Endothelial cell (in vitro differentiated cells): Measurements from ENCODE around the gene EPHX1. TPM values are rescaled to one million over a fixed set of nuclear protein-coding genes. Genes with fewer than 3 reads are reported as not detected.
"Not testable (repeated sequence)": the region's sequence is repeated elsewhere in the genome, so short reads cannot be mapped to it uniquely, and the experiment has no call there.

Experiments
- DNase-seq: peaks from one replicate; pipeline ENCODE4 v3.0.0; 2021; ENCODE audit warnings: low spot score
- H3K27ac Mint-ChIP-seq: one replicate; pipeline ENCODE4 v1.8.0; 2021; ENCODE audit warnings: mixed read lengths, inconsistent platforms; ENCODE audit not compliant: unreplicated experiment
- H3K27me3 Mint-ChIP-seq: one replicate; pipeline ENCODE4 v1.8.0; 2021; ENCODE audit warnings: mild to moderate bottlenecking, moderate library complexity, mixed read lengths, inconsistent platforms; ENCODE audit not compliant: unreplicated experiment
- H3K36me3 Mint-ChIP-seq: one replicate; pipeline ENCODE4 v1.8.0; 2021; ENCODE audit warnings: mild to moderate bottlenecking, low read depth, mixed read lengths, inconsistent platforms; ENCODE audit not compliant: unreplicated experiment
- H3K4me1 Mint-ChIP-seq: one replicate; pipeline ENCODE4 v1.8.0; 2021; ENCODE audit warnings: mild to moderate bottlenecking, mixed read lengths, inconsistent platforms; ENCODE audit not compliant: unreplicated experiment
- H3K4me3 Mint-ChIP-seq: one replicate; pipeline ENCODE4 v1.8.0; 2021; ENCODE audit warnings: mild to moderate bottlenecking, mixed read lengths, inconsistent platforms; ENCODE audit not compliant: unreplicated experiment
- H3K9me3 Mint-ChIP-seq: one replicate; pipeline ENCODE4 v1.8.0; 2021; ENCODE audit warnings: mixed read lengths, inconsistent platforms; ENCODE audit not compliant: unreplicated experiment
- CTCF ChIP-seq: fragments of 200-600 bp; sonication (generic); IDR thresholded peaks from one replicate; pipeline ENCODE4 v1.5.0; 2021; ENCODE audit warnings: antibody characterized with exemption; ENCODE audit not compliant: unreplicated experiment
- total RNA-seq: library from RNA; stranded (reverse); fragmentation: NEBNext Ultra II Directional; extraction: Animal tissue kit (Norgen Biotek cat#: 25700); gene quantifications from one replicate; pipeline ENCODE4 v1.2.1, GENCODE V29; 2021; ENCODE audit not compliant: unreplicated experiment

EPHX1 gene
- total RNA-seq, 1 donor from 2014 or later, result 45.0 TPM

GRCh38 chr1:225794954-225795353, 15.0 kb upstream of the EPHX1 start:
- H3K4me3 Mint-ChIP-seq, result peak overlapping the region; percentile 40
- H3K4me1 Mint-ChIP-seq, result no peaks in the 10 kb centered on the region
- H3K27ac Mint-ChIP-seq, result no peak overlapping the region
- no peak for DNase-seq
- peaks cover 66% of the 10 kb centered on the region for H3K36me3 Mint-ChIP-seq
- TF ChIP-seq CTCF, result no peak
- no peaks in the 10 kb centered on the region for H3K9me3 Mint-ChIP-seq
- peaks cover 2% of the 10 kb centered on the region for H3K27me3 Mint-ChIP-seq

- H3K36me3 Mint-ChIP-seq, result peaks cover 55% of the 10 kb centered on the region
- not testable (repeated sequence) for H3K27me3 Mint-ChIP-seq, H3K27ac Mint-ChIP-seq, DNase-seq, H3K9me3 Mint-ChIP-seq, H3K4me3 Mint-ChIP-seq, H3K4me1 Mint-ChIP-seq
Observed at GRCh38 chr1:225796097-225796496, 13.8 kb upstream of the EPHX1 start.

GRCh38 chr1:225801146-225801545, 8.8 kb upstream of the EPHX1 start:
- not testable (repeated sequence) for H3K27ac Mint-ChIP-seq, DNase-seq, H3K4me1 Mint-ChIP-seq, H3K27me3 Mint-ChIP-seq, H3K9me3 Mint-ChIP-seq, H3K4me3 Mint-ChIP-seq
- peaks cover 12% of the 10 kb centered on the region for H3K36me3 Mint-ChIP-seq

GRCh38 chr1:225806249-225806648, 3.7 kb upstream of the EPHX1 start:
- TF ChIP-seq CTCF, result no peak

GRCh38 chr1:225806736-225807135, 3.2 kb upstream of the EPHX1 start:
- H3K4me1 Mint-ChIP-seq, H3K4me3 Mint-ChIP-seq, H3K27me3 Mint-ChIP-seq, H3K36me3 Mint-ChIP-seq, H3K9me3 Mint-ChIP-seq, H3K27ac Mint-ChIP-seq, DNase-seq: not testable (repeated sequence)

More at GRCh38 chr1:225806249-225806648, 3.7 kb upstream of the EPHX1 start:
- H3K27me3 Mint-ChIP-seq, result peaks cover 2% of the 10 kb centered on the region
- no peaks in the 10 kb centered on the region for H3K36me3 Mint-ChIP-seq
- no peak overlapping the region for H3K27ac Mint-ChIP-seq
- DNase-seq, result no peak
- H3K4me1 Mint-ChIP-seq, result peaks cover 4% of the 10 kb centered on the region
- H3K9me3 Mint-ChIP-seq, result no peaks in the 10 kb centered on the region
- H3K4me3 Mint-ChIP-seq, result no peak overlapping the region

GRCh38 chr1:225808136-225808535, 1.8 kb upstream of the EPHX1 start:
- Mint-ChIP-seq H3K4me1 (peaks cover 14% of the 10 kb centered on the region), H3K36me3 (no peaks in the 10 kb centered on the region), H3K4me3 (no peak overlapping the region), H3K27me3 (peaks cover 2% of the 10 kb centered on the region), H3K9me3 (no peaks in the 10 kb centered on the region), H3K27ac (no peak overlapping the region)
- no peak for TF ChIP-seq CTCF
- no peak for DNase-seq

GRCh38 chr1:225810579-225811538, 935 bp downstream of the EPHX1 start:
- not testable (repeated sequence) for H3K36me3 Mint-ChIP-seq, H3K27me3 Mint-ChIP-seq, H3K27ac Mint-ChIP-seq, H3K9me3 Mint-ChIP-seq
- DNase-seq, result peak; percentile 34
- Mint-ChIP-seq H3K4me3 (peak overlapping the region; percentile 93), H3K4me1 (peaks cover 25% of the 10 kb centered on the region)
